ENCODE results near the gene TOM1L2. TPM values are rescaled to one million over a fixed set of nuclear protein-coding genes. Genes with fewer than 3 reads are reported as not detected.

The TOM1L2 gene
- total RNA-seq, 1 donor = 34.1 TPM

- DNase-seq (ENCODE audit: low read depth) = no peak
- H3K4me3 ChIP-seq (ENCODE audit: low read depth, low read length) = no peak overlapping the region
- no peak for TF ChIP-seq CTCF (IDR thresholded peaks at IDR 0.05; ENCODE audit: insufficient read depth, low read depth, low read length)
Observed at GRCh38 chr17:17884391-17885357, 87.5 kb downstream of the TOM1L2 start.

DNA sequence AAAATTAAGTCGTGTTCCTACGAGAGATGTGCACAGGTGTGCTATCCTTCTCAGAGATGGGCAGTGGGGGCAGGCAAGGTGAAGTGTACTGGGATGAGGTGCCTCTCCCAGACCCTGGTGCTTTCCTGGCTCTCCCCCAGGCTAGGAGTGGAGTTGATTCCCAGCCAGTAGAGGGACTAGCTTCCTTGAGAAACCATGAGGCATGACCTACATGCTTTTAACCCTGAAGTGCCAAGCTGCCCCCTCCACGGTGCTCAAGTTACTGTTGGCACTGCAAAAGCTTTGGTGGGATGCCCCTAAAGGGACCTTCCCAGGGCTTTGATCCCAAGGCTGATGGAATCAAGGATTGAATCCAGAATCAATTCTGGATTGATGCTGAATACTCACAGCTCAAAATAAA, 88.4 kb downstream of the TOM1L2 start:
- no peak for TF ChIP-seq CTCF (IDR thresholded peaks at IDR 0.05; ENCODE audit: insufficient read depth, low read depth, low read length)
- no peak for DNase-seq (ENCODE audit: low read depth)
- no peak overlapping the region for H3K4me3 ChIP-seq (ENCODE audit: low read depth, low read length)

DNA sequence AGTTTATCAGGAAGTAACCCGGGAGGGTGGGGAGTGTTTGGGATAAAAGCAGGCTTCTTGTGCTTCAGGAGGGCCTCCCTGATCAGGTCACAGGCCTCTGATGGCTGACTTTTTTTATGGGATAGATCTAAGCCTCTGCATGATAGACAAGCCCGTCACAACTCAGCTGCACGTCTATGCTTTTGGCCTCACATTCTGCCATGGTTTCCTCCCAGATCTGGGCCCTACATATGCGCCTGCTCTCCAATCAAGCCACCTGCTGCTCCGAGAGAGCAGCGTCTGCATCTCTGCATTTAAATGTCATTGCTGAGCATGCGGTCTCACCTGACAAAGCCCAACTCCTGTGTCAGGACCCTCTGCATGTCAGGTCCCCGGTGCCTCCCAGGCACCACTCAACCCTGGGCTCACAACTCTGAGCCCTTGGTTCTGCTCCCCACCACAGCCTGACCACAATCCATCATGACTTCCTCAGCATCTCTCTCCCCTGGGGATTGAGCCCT, 90.1 kb downstream of the TOM1L2 start:
- no peak for TF ChIP-seq CTCF (IDR thresholded peaks at IDR 0.05; ENCODE audit: insufficient read depth, low read depth, low read length)
- DNase-seq (ENCODE audit: low read depth) = no peak
- no peak overlapping the region for H3K4me3 ChIP-seq (ENCODE audit: low read depth, low read length)

GRCh38 chr17:17880577-17881196, 91.5 kb downstream of the TOM1L2 start:
- no peak for TF ChIP-seq CTCF (IDR thresholded peaks at IDR 0.05; ENCODE audit: insufficient read depth, low read depth, low read length)
- no peak overlapping the region for H3K4me3 ChIP-seq (ENCODE audit: low read depth, low read length)
- no peak for DNase-seq (ENCODE audit: low read depth)

- no peak for TF ChIP-seq CTCF (IDR thresholded peaks at IDR 0.05; ENCODE audit: insufficient read depth, low read depth, low read length)
- H3K4me3 ChIP-seq (ENCODE audit: low read depth, low read length) = no peak overlapping the region
- peak; percentile 86 for DNase-seq (ENCODE audit: low read depth)
Observed at GRCh38 chr17:17877529-17878358, 94.5 kb downstream of the TOM1L2 start.

GRCh38 chr17:17876959-17877528, 95.2 kb downstream of the TOM1L2 start:
- no peak for TF ChIP-seq CTCF (IDR thresholded peaks at IDR 0.05; ENCODE audit: insufficient read depth, low read depth, low read length)
- peak; percentile 33 for DNase-seq (ENCODE audit: low read depth)
- no peak overlapping the region for H3K4me3 ChIP-seq (ENCODE audit: low read depth, low read length)
